ENCODE results near the gene KCNJ2.

- TF ChIP-seq CTCF (IDR thresholded peaks at IDR 0.05 in 4 of 5, conservative IDR thresholded peaks at IDR 0.05 in 1 of 5) (no peak), POLR2A (IDR thresholded peaks at IDR 0.05) (no peak)
Observed at GRCh38 chr17:70138291-70138865, 31.0 kb upstream of the KCNJ2 start.

Data from gastrocnemius medialis (tissue), 4 donors.